ENCODE results near the gene HNRNPM.

Gene HNRNPM

DNA sequence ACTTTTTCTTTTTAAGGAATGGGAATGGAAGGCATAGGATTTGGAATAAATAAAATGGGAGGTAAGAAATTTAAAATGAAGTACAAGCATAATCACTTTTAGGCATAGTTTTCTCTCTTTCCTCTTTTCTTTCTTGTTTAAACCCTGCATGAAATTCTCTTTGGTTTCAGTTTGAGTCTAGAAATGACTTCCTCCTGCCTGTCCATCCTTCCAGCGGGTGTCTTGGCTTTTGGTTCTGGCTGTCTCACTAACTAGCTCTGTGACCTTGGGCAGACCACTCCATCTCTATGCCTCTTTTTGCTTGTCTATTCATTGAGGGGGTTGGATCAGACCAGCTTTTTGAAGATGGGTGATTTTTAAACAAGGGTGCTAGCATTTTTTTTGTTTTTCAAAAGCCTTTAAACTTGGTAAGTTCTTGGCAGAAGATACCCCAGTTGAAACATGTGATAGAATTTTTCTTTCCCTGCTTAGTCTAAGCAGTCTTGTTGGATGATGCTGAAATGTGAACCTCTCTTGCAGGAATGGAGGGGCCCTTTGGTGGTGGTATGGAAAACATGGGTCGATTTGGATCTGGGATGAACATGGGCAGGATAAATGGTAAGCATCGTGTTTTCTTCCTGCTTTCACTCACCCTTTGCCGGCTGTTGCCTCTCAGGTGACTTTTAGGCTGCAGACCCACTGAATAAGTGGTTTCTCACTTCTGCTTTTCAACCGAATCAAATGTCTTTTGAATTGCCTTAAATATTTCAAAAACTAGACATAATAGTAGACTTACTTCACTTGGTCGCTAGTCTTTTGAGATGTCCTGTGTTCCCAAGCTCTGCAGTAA, 29.1 kb downstream of the HNRNPM start:
- H3K27me3 Mint-ChIP-seq: no peaks in the 10 kb centered on the region
- ATAC-seq (replicated peaks): no peak
- H3K36me3 Mint-ChIP-seq (ENCODE audit: insufficient read depth): peaks cover 90% of the 10 kb centered on the region
- H3K4me3 Mint-ChIP-seq: no peak overlapping the region
- DNase-seq: no peak
- peaks cover 27 to 29% of the 10 kb centered on the region in 2 donors for H3K4me1 Mint-ChIP-seq (ENCODE audit: low read depth in 2 of 2)
- H3K9me3 Mint-ChIP-seq: no peaks in the 10 kb centered on the region
- H3K27ac Mint-ChIP-seq: peak overlapping the region in 1 of 2 donors; percentile 80

DNA sequence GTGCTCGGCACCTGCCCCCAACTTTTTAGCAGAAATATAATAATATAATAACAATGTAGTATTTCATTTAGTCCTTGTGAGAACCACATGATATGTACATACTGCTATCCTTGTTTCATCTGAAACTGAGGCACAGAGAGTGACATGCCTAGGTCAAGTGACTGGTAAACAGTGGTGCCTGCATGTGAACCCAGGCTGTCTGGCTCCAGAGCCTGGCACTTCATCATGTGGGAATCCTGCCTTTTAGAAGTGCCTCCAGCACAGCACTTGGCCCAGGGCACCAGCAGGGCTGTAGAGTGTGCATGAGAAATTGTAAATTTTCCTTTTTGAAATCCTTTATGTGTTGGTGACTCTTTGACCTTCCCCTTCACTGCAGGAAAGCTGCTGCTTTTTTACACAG, 30.2 kb downstream of the HNRNPM start:
- peaks cover 87% of the 10 kb centered on the region for H3K36me3 Mint-ChIP-seq (ENCODE audit: insufficient read depth)
- DNase-seq: no peak
- no peak overlapping the region for H3K27ac Mint-ChIP-seq
- peaks cover 27 to 33% of the 10 kb centered on the region in 2 donors for H3K4me1 Mint-ChIP-seq (ENCODE audit: low read depth in 2 of 2)
- no peak overlapping the region for H3K4me3 Mint-ChIP-seq
- H3K9me3 Mint-ChIP-seq: no peaks in the 10 kb centered on the region
- ATAC-seq (replicated peaks): no peak
- H3K27me3 Mint-ChIP-seq: no peaks in the 10 kb centered on the region

DNA sequence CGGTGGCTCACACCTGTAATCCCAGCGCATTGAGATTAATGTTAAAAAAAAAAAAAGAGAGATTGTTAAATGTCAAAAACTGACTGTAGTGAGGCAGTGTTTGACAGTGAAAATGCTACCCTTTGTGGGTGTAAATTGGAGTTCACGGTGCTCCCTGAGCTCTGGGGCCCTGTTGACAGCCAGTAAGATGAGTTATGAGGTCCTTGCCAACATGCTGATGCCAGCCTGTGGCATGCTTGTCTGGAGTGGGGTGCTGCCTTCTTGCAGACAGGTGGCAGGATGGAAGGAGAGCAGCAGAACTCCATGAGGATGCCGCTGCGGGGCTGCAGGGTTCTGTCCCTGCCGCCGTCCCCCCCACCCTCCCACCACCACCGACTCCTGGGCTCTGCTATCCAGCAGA, 31.7 kb downstream of the HNRNPM start:
- Mint-ChIP-seq H3K36me3 (ENCODE audit: insufficient read depth) (peaks cover 88% of the 10 kb centered on the region), H3K27me3 (no peaks in the 10 kb centered on the region), H3K27ac (peak overlapping the region; percentile 62 to 86), H3K4me1 (ENCODE audit: low read depth in 2 of 2) (peaks cover 35 to 41% of the 10 kb centered on the region in 2 donors), H3K9me3 (no peaks in the 10 kb centered on the region), H3K4me3 (peak overlapping the region in 1 of 2 donors; percentile 19)
- ATAC-seq (replicated peaks) (no peak), DNase-seq (no peak)

DNA sequence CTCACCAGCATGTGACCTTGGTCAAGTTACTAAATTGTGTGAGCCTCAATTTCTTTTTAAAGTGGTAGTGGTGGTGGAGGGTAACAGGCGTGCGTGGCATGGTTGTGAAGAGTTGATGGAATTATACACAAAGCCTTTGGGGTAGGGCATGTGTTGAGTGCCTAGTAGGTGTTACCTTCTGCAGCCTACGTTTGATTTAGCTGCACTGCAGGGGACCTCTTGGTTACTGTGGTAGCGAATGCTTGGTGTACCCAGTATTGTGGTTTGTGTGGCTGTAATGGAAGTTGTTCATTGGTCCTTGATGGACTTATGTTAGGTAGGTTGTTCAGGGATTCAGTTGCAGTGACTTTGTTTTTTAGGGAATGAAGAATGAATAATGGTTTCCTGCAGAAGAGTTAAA, 33.1 kb downstream of the HNRNPM start:
- no peaks in the 10 kb centered on the region for H3K9me3 Mint-ChIP-seq
- no peaks in the 10 kb centered on the region for H3K27me3 Mint-ChIP-seq
- DNase-seq: no peak
- H3K4me1 Mint-ChIP-seq (ENCODE audit: low read depth in 2 of 2): peaks cover 41 to 53% of the 10 kb centered on the region in 2 donors
- H3K36me3 Mint-ChIP-seq (ENCODE audit: insufficient read depth): peaks cover 88% of the 10 kb centered on the region
- H3K27ac Mint-ChIP-seq: peak overlapping the region; percentile 4 to 72
- ATAC-seq (replicated peaks): peak; percentile 52
- H3K4me3 Mint-ChIP-seq: peak overlapping the region; percentile 24 to 32

DNA sequence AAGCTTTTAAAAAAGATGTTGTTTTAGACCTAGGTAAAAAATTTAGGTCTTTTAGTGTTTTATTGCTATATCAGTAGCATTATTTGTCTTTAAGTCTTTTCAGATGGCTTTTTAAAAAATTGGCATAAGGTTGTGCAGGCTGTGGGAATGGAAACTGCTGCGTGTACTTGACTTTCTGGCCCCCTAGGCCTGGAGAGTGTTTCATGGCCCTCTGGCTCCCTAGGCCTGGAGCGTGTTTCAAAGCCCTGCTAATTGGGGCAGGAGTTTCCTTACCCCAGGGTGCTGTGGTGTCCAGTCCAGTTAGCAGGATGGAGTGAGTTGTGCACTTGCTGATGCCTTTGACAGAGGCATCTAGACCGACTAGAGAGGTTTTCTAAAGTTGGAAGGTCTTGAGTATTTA, 33.8 kb downstream of the HNRNPM start:
- peaks cover 88% of the 10 kb centered on the region for H3K36me3 Mint-ChIP-seq (ENCODE audit: insufficient read depth)
- no peaks in the 10 kb centered on the region for H3K9me3 Mint-ChIP-seq
- peak overlapping the region; percentile 72 to 78 for H3K27ac Mint-ChIP-seq
- H3K4me1 Mint-ChIP-seq (ENCODE audit: low read depth in 2 of 2): peaks cover 41 to 49% of the 10 kb centered on the region in 2 donors
- peak overlapping the region in 1 of 2 donors; percentile 53 for H3K4me3 Mint-ChIP-seq
- H3K27me3 Mint-ChIP-seq: no peaks in the 10 kb centered on the region
- ATAC-seq (replicated peaks) (no peak), DNase-seq (no peak)

DNA sequence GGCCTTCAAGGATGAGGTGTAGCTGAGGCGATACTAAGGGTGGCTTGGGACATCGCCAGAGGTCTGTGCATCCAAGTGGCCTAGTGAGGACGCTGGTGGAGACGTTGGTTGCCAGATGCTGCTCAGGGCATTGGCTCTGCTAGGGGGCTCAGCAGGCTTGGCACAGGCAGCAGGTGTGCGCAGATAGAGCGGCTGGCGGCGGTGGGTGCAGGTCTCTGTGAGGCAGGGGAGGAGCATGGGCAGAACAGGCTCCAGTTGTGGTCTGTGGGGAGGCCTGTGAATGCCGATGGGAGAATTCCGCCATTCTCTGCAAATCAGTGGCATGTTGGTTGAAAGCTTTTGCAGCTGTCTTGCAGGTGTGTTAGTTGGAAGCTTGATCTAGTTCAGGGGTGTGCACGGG, 36.4 kb downstream of the HNRNPM start:
- ATAC-seq (replicated peaks) (no peak), DNase-seq (no peak)
- Mint-ChIP-seq H3K36me3 (ENCODE audit: insufficient read depth) (peaks cover 88% of the 10 kb centered on the region), H3K27me3 (no peaks in the 10 kb centered on the region), H3K9me3 (no peaks in the 10 kb centered on the region), H3K4me3 (peak overlapping the region in 1 of 2 donors; percentile 28), H3K4me1 (ENCODE audit: low read depth in 2 of 2) (peaks cover 38 to 46% of the 10 kb centered on the region in 2 donors), H3K27ac (peak overlapping the region; percentile 54 to 65)

DNA sequence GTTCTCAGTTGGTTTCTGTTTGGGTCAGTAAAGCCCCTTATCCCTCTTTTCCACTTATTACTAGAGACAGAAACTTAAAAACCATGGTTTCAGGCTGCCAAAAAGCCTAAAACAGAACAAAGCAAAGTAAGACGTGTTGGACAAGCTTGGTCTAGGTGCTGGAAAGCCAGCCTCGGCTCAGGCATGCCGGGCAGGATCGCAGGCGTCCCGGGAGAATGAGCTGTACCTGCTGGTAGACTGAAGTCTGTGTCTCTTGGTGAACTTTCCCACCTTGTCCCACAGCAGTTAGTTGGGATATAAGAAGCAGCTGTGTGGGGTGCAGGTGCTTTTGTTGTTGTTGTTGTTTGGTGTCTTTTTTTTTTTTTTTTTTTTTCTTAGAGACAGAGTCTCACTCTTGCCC, 36.8 kb downstream of the HNRNPM start:
- peaks cover 89% of the 10 kb centered on the region for H3K36me3 Mint-ChIP-seq (ENCODE audit: insufficient read depth)
- ATAC-seq (replicated peaks) (no peak), DNase-seq (no peak)
- H3K4me1 Mint-ChIP-seq (ENCODE audit: low read depth in 2 of 2): peaks cover 38 to 46% of the 10 kb centered on the region in 2 donors
- peak overlapping the region; percentile 54 to 65 for H3K27ac Mint-ChIP-seq
- H3K4me3 Mint-ChIP-seq: no peak overlapping the region
- no peaks in the 10 kb centered on the region for H3K9me3 Mint-ChIP-seq
- H3K27me3 Mint-ChIP-seq: no peaks in the 10 kb centered on the region

DNA sequence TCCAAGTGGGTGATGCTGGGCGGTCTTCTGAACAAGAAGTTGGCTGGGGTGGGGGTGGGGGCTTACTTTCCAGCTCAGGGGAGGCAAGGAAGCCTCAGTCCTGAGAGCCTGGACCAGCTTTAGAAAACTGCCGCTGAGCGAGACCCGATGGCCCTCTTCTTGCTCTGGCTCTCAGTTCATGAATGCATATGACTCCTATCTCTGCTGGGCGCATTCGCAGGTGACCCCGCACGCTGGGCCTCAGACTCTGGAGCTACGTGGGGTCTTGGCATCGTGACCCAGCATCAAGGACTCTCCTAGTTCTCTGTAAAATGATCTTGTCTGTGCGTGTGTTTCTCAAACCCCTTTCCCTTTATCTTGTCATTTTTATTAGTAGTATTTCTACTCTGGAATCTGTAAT, 37.9 kb downstream of the HNRNPM start:
- Mint-ChIP-seq H3K36me3 (ENCODE audit: insufficient read depth) (peaks cover 95% of the 10 kb centered on the region), H3K9me3 (no peaks in the 10 kb centered on the region), H3K27me3 (no peaks in the 10 kb centered on the region), H3K4me3 (no peak overlapping the region), H3K4me1 (ENCODE audit: low read depth in 2 of 2) (peaks cover 47 to 55% of the 10 kb centered on the region in 2 donors), H3K27ac (no peak overlapping the region)
- ATAC-seq (replicated peaks): no peak
- DNase-seq: no peak

DNA sequence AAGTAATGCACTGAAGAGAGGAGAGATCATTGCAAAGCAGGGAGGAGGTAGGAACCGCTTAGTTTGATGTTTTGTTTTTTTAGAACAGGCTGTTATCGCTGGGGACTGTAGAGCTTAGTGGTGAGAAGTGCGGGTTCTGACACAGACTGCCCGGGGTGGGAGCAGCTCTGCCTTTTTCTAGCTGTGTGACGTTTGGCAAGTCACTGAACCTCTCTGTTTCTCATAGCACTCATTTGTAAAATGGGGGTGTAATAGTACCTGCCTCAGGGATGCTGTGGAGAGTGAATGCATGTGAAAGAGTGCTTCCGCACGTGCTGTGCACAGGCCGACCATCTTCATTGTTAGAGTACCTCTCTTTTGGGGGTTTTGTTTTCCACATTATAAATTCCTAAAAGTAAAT, 38.4 kb downstream of the HNRNPM start:
- no peaks in the 10 kb centered on the region for H3K9me3 Mint-ChIP-seq
- no peaks in the 10 kb centered on the region for H3K27me3 Mint-ChIP-seq
- H3K27ac Mint-ChIP-seq: no peak overlapping the region
- peaks cover 95% of the 10 kb centered on the region for H3K36me3 Mint-ChIP-seq (ENCODE audit: insufficient read depth)
- ATAC-seq (replicated peaks) (no peak), DNase-seq (no peak)
- peaks cover 47 to 55% of the 10 kb centered on the region in 2 donors for H3K4me1 Mint-ChIP-seq (ENCODE audit: low read depth in 2 of 2)
- H3K4me3 Mint-ChIP-seq: no peak overlapping the region

DNA sequence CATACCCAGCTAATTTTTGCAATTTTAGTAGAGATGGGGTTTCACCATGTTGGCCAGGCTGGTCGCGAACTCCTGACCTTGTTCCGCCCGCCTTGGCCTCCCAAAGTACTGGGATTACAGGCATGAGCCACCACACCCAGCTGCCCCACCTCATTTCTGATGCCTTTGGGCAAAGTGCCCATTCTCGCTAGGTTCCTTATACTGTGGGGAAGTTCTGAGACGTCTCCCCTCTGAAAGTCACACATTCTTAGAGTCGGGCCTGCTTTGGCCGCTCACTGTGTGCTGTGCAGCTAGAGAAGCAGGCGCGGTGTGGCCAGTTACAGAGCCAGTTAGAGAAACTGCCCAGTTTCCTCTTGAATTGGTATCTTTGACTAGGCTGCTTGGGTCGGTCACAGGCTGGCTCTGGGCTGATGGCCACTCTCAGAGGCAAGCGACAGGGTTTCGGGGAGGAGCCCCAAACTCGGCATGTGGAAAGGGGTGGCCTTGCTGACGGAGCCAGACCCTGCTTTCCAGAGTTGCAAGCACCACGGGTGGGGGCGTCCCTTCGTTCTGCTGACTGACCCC, 39.6 kb downstream of the HNRNPM start:
- H3K36me3 Mint-ChIP-seq (ENCODE audit: insufficient read depth): peaks cover 92% of the 10 kb centered on the region
- H3K4me1 Mint-ChIP-seq (ENCODE audit: low read depth in 2 of 2): peaks cover 43 to 52% of the 10 kb centered on the region in 2 donors
- DNase-seq (no peak), ATAC-seq (replicated peaks) (no peak)
- H3K9me3 Mint-ChIP-seq: no peaks in the 10 kb centered on the region
- no peak overlapping the region for H3K4me3 Mint-ChIP-seq
- H3K27ac Mint-ChIP-seq: no peak overlapping the region
- H3K27me3 Mint-ChIP-seq: no peaks in the 10 kb centered on the region

DNA sequence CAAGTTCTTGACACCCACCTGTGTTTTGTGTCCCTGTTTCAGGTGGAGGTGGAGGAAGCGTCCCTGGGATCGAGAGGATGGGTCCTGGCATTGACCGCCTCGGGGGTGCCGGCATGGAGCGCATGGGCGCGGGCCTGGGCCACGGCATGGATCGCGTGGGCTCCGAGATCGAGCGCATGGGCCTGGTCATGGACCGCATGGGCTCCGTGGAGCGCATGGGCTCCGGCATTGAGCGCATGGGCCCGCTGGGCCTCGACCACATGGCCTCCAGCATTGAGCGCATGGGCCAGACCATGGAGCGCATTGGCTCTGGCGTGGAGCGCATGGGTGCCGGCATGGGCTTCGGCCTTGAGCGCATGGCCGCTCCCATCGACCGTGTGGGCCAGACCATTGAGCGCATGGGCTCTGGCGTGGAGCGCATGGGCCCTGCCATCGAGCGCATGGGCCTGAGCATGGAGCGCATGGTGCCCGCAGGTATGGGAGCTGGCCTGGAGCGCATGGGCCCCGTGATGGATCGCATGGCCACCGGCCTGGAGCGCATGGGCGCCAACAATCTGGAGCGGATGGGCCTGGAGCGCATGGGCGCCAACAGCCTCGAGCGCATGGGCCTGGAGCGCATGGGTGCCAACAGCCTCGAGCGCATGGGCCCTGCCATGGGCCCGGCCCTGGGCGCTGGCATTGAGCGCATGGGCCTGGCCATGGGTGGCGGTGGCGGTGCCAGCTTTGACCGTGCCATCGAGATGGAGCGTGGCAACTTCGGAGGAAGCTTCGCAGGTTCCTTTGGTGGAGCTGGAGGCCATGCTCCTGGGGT, 41.0 kb downstream of the HNRNPM start:
- Mint-ChIP-seq H3K27me3 (no peaks in the 10 kb centered on the region), H3K27ac (peak overlapping the region in 1 of 2 donors; percentile 93), H3K9me3 (no peaks in the 10 kb centered on the region), H3K4me3 (peak overlapping the region in 1 of 2 donors; percentile 30), H3K36me3 (ENCODE audit: insufficient read depth) (peaks cover 96% of the 10 kb centered on the region), H3K4me1 (ENCODE audit: low read depth in 2 of 2) (peaks cover 40 to 50% of the 10 kb centered on the region in 2 donors)
- DNase-seq (no peak), ATAC-seq (replicated peaks) (no peak)

DNA sequence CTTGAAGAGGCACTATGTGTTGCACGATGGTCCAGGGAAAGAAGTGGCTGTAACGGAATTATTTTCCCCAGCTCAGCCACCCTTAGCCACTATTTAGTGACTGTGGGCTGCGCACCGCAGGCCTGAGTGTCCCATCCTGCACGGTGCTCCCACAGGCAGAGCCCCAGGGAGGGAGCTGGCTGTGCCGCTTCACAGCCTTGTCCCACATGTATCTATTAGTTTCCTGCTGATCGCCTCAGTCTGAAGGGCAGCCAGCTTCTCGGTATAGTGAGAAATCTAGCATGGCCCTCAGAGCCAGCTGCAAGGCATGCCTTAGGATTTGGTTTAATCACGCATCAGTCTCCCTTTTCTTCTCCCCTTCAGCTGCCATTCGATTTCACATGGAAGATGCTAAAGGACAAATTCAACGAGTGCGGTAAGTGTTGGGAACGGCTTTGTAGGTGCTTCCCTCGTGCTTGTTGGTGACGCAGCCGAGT, 41.9 kb downstream of the HNRNPM start:
- H3K4me3 Mint-ChIP-seq: peak overlapping the region; percentile 62 to 69
- peaks cover 31 to 41% of the 10 kb centered on the region in 2 donors for H3K4me1 Mint-ChIP-seq (ENCODE audit: low read depth in 2 of 2)
- no peak for ATAC-seq (replicated peaks)
- no peaks in the 10 kb centered on the region for H3K27me3 Mint-ChIP-seq
- no peak for DNase-seq
- peak overlapping the region; percentile 88 to 93 for H3K27ac Mint-ChIP-seq
- H3K36me3 Mint-ChIP-seq (ENCODE audit: insufficient read depth): peaks cover 94% of the 10 kb centered on the region
- no peaks in the 10 kb centered on the region for H3K9me3 Mint-ChIP-seq

DNA sequence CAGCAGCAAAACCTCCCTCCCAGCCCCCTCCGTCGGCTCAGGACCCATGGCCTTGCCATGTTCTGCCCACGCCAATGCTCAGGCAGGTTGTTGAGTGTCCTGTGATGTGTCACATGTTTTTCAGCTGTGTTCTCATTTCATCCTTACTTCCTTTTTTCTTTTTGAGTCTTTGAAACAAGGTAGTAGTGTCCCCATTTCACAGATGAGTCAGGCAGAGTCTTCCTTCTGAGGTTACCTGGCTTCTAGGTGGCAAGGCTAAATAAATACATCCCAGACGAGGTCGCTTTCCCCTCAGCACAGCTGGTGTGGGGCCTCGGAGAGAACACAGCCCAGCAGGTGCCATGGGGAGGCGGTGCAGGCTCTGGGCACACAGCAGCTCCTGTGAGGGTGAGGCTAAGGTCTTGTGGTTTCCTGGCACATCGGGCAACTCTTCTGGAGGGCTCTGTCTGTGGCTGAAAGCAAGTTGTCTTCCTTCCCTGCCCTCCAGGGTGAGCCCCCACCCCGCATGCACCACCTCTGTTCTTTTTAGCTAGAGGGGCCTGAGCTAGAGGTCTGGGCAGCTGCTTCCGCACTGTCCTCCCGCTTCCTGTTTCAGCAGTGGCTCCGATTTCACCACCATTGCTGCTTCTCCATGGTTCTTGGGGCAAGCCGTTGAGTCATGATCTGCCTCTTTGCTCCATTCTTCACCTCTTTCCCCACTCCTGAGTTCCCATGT, 42.5 kb downstream of the HNRNPM start:
- Mint-ChIP-seq H3K27ac (peak overlapping the region; percentile 88 to 93), H3K9me3 (no peaks in the 10 kb centered on the region), H3K36me3 (ENCODE audit: insufficient read depth) (peaks cover 92% of the 10 kb centered on the region), H3K4me3 (peak overlapping the region; percentile 62 to 69), H3K27me3 (no peaks in the 10 kb centered on the region), H3K4me1 (ENCODE audit: low read depth in 2 of 2) (peaks cover 28 to 35% of the 10 kb centered on the region in 2 donors)
- peak; percentile 43 to 64 (median 63) for DNase-seq
- peak; percentile 91 for ATAC-seq (replicated peaks)

Measured in effector memory CD8-positive, alpha-beta T cell (primary cell).